ENCODE results near the gene ABO. TPM values are rescaled to one million over a fixed set of nuclear protein-coding genes. Genes with fewer than 3 reads are reported as not detected.
"Not testable (repeated sequence)": the region's sequence is repeated elsewhere in the genome, so short reads cannot be mapped to it uniquely, and the experiment has no call there.

The ABO gene
- total RNA-seq (2014; rRNA removed), result not detected in 2 replicates
- polyA plus RNA-seq (2012), result not detected

- no peak for DNase-seq (ENCODE audit: low read depth)
Observed at GRCh38 chr9:133275105-133276000, at the start of gene ABO. Gene ABO (minus strand): TSS chr9:133275201.

- no peak for DNase-seq (ENCODE audit: low read depth)
Observed at GRCh38 chr9:133323991-133324703, 49.1 kb upstream of the ABO start.

DNA sequence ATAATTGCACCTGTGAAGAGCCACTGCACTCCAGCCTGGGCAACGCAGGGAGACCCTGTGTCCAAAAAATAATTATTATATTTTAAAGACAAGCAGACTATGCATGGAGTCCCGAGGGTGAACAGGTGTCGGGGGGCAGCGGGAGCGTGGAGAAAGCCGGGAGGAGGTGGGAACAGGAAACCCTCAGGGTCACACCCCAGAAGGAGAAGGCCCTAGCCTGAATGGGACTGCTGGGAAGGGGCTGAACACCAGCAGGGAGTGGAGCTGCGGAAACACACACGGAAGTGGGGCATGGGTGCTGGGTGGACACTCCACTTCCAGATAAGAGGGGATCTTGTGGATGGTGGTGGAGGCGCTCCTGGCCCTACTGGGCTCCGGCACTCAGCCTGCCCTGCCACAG is 48.2 kb upstream of the ABO start:
- DNase-seq (ENCODE audit: low read depth), result no peak

DNA sequence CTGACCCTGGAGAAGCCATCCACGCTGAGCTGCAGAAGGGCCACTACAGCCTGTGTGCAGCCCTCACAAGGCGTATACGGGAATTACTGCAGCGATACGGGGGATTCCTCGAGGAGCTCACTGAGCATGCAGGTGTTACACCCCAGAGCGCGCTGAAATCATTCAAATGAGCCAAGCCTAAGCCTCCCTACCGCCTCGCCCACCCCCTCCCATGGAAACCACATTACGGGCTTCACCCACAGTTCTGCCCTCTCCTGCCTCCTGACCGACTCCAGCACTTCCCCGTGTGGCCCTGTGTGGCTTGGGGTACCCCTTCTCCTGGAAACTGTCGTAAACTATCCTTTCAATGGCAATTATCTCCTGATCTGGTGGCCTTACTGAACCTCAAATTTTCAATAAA is 47.7 kb upstream of the ABO start:
- DNase-seq (ENCODE audit: low read depth), result no peak

DNA sequence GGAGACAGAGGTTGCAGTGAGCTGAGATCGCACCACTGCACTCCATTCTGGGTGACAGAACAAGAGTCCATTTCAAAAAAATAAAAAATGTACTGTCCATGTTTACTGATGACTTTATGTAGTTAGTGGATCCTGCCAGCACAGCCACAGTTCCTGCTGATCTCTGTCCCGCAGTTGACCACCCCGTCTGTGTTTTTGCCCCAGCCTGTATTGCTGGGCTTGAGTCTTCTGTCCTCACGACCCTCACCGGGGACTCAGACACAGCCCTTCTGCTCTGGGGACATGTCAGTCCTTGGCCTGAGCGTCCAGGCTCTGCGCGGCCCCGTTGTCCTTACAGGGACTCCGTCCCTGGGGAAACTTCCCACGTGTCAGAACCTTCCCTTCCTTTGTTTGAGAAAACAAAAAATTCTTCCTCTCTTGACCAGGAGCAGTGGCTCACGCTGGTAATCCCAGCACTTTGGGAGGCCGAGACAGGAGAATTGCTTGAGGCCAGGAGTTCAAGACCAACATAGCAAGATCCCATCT is 46.5 kb upstream of the ABO start:
- DNase-seq (ENCODE audit: low read depth), result no peak

DNA sequence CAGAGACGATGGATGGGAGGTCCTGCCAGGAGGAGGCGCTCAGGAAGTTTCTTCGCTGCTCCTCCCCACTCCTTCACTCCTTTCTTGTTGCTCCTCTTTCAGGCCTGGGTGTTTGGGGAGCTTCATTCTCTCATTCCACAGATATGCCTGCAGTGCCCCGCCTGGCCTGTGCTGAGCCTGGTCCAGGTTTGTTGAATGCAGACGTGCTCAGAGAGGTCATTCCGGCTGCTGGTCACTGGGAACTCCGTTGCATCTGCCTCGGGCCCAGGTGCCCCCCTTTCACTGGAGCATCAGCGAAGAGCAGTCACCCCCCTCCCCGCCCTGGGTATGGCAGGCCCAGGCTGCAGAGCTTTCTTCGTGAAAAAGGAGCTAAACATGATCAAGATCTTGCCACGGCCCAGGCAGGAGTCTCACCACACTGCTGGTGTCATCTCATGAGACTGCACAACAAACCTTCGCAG is 45.5 kb upstream of the ABO start:
- DNase-seq (ENCODE audit: low read depth), result no peak

GRCh38 chr9:133317551-133317950 is 42.5 kb upstream of the ABO start:
- DNase-seq (ENCODE audit: low read depth), result not testable (repeated sequence)

- DNase-seq (ENCODE audit: low read depth), result no peak
Observed at GRCh38 chr9:133315997-133316396, 41.0 kb upstream of the ABO start.

GRCh38 chr9:133309608-133310007 is 34.6 kb upstream of the ABO start:
- no peak for DNase-seq (ENCODE audit: low read depth)

GRCh38 chr9:133307301-133307700 is 32.3 kb upstream of the ABO start:
- DNase-seq (ENCODE audit: low read depth), result no peak

DNA sequence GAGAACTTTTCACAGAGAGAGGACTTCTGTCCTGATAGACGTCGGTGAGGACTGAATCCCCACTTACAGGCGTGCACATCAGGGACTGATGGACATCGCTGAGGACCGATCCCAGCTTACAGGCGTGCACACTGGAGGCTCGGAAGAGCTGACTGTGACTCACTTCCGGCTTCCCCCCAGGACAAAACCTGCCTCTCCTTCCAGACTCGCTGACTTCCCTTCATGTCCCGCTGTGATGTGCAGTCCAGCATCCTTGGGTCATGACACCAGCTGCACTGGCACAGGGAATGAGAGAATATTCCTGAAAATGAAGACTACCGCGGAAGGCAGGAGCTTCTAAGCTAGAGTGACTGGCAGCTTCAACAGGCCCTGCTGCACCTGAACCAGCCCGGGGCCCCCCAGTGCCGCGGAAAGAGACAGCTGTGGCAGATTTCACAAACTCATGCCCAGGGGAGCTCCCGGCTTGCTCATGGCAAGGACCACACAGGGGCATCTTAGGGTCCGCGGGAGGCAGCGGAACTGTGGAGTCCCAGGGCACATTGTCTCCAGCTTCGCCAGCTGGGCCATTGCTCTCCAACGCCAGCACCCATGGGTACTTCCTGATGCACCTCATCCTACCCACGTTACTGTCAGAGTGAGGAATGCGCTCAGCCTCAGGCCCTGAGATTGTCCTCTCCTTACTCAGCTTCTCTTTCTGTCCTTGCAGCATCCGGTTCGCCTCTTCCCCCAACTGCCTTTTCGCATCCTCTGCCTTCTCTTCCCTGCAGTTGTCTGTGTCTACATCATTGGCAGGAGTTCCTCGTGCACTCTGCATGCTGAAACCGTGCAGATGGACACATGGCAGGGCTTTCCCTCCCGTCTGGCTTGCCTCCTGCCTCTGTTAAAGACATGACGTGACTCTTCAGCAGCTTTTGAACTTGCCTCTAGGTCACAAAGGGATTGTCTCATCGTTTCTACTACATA is 31.5 kb upstream of the ABO start:
- DNase-seq (ENCODE audit: low read depth), result no peak

- no peak for DNase-seq (ENCODE audit: low read depth)
Observed at GRCh38 chr9:133305731-133306130, 30.7 kb upstream of the ABO start.

- no peak for DNase-seq (ENCODE audit: low read depth)
Observed at GRCh38 chr9:133304477-133305377, 29.7 kb upstream of the ABO start.

GRCh38 chr9:133304158-133304470 is 29.1 kb upstream of the ABO start:
- no peak for DNase-seq (ENCODE audit: low read depth)

DNA sequence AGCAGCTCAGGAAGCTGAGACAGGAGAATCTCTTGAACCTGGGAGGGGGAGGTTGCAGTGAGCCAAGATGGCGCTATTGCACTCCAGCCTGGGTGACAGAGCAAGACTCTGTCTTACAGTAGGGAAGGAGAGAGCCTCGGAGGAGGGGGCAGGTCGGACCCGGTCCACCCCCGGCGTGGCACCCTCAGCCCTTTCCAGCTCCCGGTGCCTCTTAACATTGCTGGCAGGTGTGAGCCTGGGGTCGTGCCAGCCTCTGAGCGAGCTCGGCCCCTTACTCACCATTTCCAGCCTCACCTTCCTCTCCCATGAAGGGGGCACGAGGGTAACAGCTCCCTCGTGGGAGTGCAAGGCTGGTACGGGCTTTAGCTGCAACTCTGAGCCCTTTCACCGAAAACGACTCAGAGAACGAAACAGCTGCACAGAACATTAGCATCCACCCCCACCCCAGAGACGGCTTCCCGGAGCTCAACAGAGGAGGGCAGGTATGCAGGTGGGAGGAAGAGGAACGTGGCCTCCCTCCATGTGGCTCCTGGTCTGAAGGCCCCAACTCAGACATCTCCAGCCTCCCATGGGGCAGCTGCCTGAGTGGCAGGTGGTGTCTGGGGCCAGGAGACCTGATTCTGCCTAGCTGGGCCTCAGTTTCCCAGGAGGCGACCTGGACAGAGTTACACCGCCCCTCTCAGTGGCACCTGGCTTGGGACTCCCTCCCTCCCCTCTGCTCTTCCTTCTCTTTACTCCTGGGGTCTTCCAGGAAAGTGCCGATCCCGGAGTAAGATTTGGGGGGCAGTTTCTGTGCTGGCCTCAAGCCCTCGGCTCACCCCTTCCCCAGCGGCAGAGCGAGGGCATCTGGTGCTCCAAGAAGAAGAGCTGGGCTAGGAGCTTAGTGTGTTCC is 28.5 kb upstream of the ABO start:
- DNase-seq (ENCODE audit: low read depth), result no peak

DNA sequence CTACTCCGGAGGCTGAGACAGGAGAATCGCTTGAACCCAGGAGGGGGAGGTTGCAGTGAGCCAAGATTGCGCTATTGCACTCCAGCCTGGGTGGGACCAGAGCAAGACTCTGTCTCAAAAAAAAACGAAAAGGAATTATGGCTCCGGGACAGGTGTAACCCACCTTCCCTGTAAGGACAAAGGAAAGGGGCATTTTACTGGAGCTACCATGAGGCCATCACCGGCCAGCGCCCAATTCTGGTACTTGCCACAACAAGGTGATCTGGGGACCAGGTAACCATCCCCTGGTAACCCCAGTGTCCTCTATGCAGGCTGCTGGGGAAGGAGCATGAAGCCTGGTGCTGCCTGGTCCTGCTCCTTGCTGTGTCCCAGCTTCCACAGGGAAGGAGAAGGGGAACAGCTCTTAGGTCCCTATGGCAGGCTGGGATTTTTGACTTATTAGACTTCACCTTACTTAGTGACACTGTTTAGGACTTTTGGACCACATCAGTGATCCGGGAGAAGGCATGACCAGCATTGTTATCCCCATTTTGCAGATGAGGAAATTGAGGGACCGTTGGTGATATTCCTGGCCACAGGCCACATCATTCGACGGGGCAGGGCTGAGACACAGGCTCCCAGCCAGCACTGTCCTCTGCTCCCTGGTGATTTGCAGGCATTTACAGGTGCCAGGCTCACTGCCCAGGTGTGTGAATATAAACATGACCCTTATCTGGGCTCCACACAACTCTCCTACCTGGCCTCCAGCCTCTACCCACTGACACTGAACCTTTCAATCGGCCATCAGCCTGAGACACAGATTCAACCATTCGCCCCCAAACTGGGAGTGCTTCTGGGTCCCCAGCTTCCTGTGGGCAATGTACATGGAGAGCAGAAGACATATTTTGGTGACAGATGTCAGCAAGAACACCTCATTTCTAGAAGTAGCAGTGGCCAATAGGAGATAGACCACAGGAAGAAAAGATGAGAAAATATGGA is 26.5 kb upstream of the ABO start:
- no peak for DNase-seq (ENCODE audit: low read depth)

GRCh38 chr9:133299996-133300395 is 25.0 kb upstream of the ABO start:
- not testable (repeated sequence) for DNase-seq (ENCODE audit: low read depth)

DNA sequence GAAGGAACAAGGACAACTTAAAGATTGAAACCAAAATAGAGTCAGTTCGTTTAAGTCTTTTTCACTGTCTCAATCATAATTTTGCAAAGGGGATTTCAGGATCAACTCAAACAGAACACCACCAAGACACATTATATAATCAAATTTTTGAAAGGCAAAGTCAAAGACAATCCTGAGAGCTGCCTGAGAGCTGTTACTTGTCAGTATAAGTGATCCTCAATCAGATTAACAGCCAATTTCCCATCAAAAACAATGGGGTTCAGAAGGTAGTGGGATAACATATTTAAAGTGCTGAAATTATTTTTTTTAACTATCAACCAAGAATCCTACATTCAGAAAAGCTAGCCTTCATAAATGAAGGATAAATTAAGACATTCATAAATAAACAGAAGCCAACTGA is 19.3 kb upstream of the ABO start:
- DNase-seq (ENCODE audit: low read depth), result no peak

Data from LHCN-M2 (cell line).